ENCODE data around the gene TPM4. TPM values are rescaled to one million over a fixed set of nuclear protein-coding genes. Genes with fewer than 3 reads are reported as not detected.

TPM4 gene
- total and polyA plus RNA-seq, 2 of the 13 experiments (the other 11 are each of a cell fraction or from before 2014, with no cell fraction given), result 180 to 188 TPM

GRCh38 chr19:16041991-16042386 lies 34.3 kb upstream of the TPM4 start:
- Histone ChIP-seq H3K4me1 (ENCODE audit: insufficient read depth, low read length) (peaks cover 17% of the 10 kb centered on the region), H2AFZ (ENCODE audit: low read length) (no peak overlapping the region), H3K27me3 (ENCODE audit: control insufficient read depth in 1 of 2, insufficient read depth in 2 of 2, low read length in 2 of 2) (peaks cover 0 to 9% of the 10 kb centered on the region in 2 experiments; a peak in 3 of 5 replicates), H3K4me3 (replicated peaks in 1 of 3; ENCODE audit: insufficient read depth in 1 of 3, low read depth in 2 of 3, low read length in 3 of 3) (no peak overlapping the region), H3K27ac (ENCODE audit: extremely low read length, insufficient read depth, low read length) (no peak overlapping the region), H3K9me3 (ENCODE audit: low read length) (no peaks in the 10 kb centered on the region), H4K20me1 (ENCODE audit: insufficient read depth, low read length) (no peaks in the 10 kb centered on the region), H3K79me2 (ENCODE audit: insufficient read depth, low read length) (no peaks in the 10 kb centered on the region), H3K4me2 (ENCODE audit: low read depth, low read length) (peak overlapping the region; percentile 42), H3K9ac (ENCODE audit: insufficient read depth, low read depth, low read length) (no peak overlapping the region), H3K36me3 (replicated peaks in 1 of 2; ENCODE audit: control insufficient read depth in 1 of 2, insufficient read depth in 2 of 2, low read length in 2 of 2) (no peaks in the 10 kb centered on the region)
- intact Hi-C loops (cut with micrococcal nuclease; ENCODE audit: unreplicated experiment), result loop anchor here (1.0 kb wide), 1 partner anchor 140 kb away; no protein-coding TSS in a partner anchor
- no peak for TF ChIP-seq PLRG1 (conservative IDR thresholded peaks at IDR 0.05)
- TF ChIP-seq ZNF784 (CRISPR knock-in tag; IDR thresholded peaks at IDR 0.05; ENCODE audit: borderline replicate concordance), result no peak
- peak; percentile 74 for TF ChIP-seq ZNF121 (CRISPR knock-in tag; IDR thresholded peaks at IDR 0.05)
- no peak for TF ChIP-seq ZNF30 (CRISPR knock-in tag; IDR thresholded peaks at IDR 0.05)
- no peak for TF ChIP-seq ZIK1 (CRISPR knock-in tag; IDR thresholded peaks at IDR 0.05; ENCODE audit: borderline replicate concordance, low read depth)
- no peak for TF ChIP-seq ZKSCAN1 (IDR thresholded peaks at IDR 0.05; ENCODE audit: low read length)
- TF ChIP-seq JUNB (CRISPR knock-in tag; IDR thresholded peaks at IDR 0.05; ENCODE audit: borderline replicate concordance), result no peak
- no peak for TF ChIP-seq PCBP1 (IDR thresholded peaks at IDR 0.05; ENCODE audit: borderline replicate concordance, low read depth, low read length)
- TF ChIP-seq ATF7-NPFF (CRISPR knock-in tag; IDR thresholded peaks at IDR 0.05; ENCODE audit: low read depth), result no peak
- CTCF ChIA-PET (ENCODE audit: low intra/inter-chr PET ratio, low total read pairs), result interaction anchor here (1.3 to 2.4 kb wide), 2 partner anchors 16 to 140 kb away, joined by 5 to 40 read pairs; no protein-coding TSS in a partner anchor
- DNase-seq (ENCODE audit: low spot score) (no peak), ATAC-seq (no peak), FAIRE-seq (no peak)
- WGBS (ENCODE audit: low lambda C conversion rate), result 30% methylated on average over 9 of the region's 9 CpGs
- in situ Hi-C loops (cut with HindIII; ENCODE audit: extremely low pct_ligation_motif_present, low pct_unique_long_range_greater_than_20kb), result loop anchor here (5.0 to 25.0 kb wide), 2 partner anchors 140 to 345 kb away; no protein-coding TSS in a partner anchor
- POLR2A ChIA-PET, result interaction anchor here (1.1 to 1.4 kb wide), 2 partner anchors 29 to 143 kb away, joined by 3 to 9 read pairs; partner anchors contain the start of gene FAM32A
- BruUV-seq (replicated peaks), result no TSS peak

Measured in HepG2 (cell line).